Activated naive CD8-positive, alpha-beta T cell treated with anti-CD3 and anti-CD28 coated beads, Interleukin-2, amount 50 U/mL, for 16 hours (primary cell): ENCODE results near the gene GCHFR.

ENCODE experiments used
- DNase-seq: peaks from one replicate; pipeline ENCODE4 v3.0.0-alpha.2; 2020; ENCODE audit warnings: low read depth, low spot score

The GCHFR gene

DNA sequence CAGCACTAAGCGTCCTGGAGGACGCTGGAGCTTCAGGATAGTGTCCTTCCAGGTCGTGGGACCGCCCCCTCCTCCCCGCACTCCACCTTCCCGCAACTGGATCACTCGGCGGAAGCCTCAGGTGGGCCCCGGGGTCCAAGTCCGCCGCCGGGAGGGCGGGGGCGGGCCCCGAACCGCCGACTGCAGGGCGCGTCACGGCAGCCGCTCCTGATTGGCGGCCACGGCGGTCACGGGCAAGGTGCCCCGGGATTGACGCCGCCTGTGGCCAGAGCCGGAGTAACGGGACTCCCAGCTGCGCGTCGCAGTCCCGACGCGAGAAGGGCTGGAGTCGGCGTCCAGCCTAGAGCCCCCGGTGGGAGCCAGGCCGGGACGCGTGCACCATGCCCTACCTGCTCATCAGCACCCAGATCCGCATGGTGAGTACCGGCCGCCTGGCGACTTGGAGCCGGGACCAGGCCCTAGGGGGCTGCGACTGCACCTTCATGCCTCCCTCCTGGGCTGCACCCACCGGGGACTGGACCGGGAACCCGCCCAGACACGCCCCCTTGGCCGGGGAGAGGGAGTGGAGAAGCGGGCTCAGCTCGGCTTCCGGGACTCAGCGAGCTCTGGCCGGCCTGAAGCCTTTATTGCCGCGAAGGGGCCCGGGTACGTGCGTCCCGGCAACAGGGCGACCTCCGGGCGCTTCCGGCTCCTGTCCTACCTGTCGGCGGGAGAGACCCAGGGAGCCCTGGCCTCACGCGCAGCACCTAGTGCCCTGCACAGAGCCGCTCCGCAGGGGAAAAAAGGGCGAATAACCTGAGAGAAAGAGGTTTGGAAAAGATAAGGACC, at the start of gene GCHFR:
Gene GCHFR (plus strand): TSS at position 268 of the 828 bp plus-strand sequence. CDS start 113 bp downstream, at position 381.
- DNase-seq = no peak

DNA sequence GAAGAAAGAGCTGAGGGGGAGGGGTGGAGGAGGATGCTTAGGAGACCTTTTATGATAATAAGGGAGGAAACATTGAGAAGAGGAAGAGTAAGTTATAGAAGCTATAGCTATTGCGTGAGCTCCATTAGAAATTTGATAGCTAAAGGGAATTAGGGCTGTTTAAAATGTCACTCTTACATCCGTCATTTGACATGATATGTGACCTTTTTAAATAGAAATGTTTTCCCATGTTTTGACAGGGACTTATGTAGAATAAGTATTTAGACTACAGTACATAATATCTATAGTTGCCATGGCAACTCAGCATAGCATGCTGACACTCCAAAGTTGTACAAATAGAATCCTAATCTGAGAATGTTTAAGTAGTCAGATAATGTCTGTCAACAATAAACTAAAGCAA, 49.7 kb upstream of the GCHFR start:
- DNase-seq = no peak

DNA sequence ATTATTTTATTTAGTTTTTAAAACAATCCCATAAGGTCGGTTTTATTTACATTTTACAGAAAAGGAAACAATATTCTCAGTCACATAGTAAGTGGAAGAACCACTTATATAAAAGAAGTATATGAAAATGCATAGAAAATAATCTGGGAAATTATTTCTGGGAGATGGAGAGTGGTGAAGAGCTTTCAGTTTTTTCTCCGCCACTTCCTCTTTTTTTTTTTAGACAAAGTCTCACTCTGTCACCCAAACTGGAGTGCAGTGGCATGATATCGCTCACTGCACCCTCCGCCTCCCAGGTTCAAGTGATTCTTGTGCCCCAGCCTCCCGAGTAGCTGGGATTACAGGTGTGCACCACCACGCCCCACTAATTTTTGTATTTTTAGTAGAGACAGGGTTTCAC, 47.7 kb upstream of the GCHFR start:
- no peak for DNase-seq

DNA sequence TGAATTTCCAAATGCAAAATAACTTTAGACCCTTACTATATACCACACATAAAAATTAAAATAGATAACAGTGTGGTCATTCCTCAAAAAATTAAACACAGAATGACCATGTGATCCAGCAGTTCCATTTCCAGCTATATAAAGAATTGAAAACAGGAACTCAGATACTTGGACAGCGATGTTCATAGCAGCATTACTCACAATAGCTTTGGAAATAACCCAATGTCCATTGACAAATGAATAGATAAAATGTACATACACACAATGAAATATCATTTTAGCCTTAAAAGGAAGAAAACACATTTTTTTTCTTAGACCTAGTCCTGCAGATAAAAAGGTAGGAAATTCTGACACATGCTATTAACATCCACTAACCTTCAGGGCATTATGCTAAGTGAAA, 42.2 kb upstream of the GCHFR start:
- DNase-seq = no peak

GRCh38 chr15:40722354-40722753, 41.5 kb upstream of the GCHFR start:
- no peak for DNase-seq

GRCh38 chr15:40722934-40723333, 40.9 kb upstream of the GCHFR start:
- DNase-seq = no peak

DNA sequence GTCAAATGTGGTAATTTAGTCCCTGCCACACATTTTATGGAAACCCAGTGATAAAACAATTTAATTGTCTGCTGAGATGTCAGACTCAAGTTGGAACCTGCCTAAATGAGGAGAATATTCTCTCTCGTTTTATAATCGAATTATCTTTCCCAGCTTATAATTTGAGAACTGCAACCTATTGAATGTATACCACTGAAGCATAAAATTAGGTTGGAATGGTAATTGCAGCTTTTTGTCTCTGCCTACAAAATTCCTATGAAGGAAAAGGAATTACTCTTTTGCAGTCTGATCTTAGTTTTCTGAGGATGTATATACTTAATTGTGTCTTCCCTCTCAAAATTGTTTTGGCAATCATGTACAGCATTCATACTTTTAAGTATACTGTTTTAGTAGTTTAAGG, 39.9 kb upstream of the GCHFR start:
- no peak for DNase-seq

- DNase-seq = no peak
These were observed 32.8 kb upstream of the GCHFR start for GRCh38 chr15:40731034-40731433.

DNA sequence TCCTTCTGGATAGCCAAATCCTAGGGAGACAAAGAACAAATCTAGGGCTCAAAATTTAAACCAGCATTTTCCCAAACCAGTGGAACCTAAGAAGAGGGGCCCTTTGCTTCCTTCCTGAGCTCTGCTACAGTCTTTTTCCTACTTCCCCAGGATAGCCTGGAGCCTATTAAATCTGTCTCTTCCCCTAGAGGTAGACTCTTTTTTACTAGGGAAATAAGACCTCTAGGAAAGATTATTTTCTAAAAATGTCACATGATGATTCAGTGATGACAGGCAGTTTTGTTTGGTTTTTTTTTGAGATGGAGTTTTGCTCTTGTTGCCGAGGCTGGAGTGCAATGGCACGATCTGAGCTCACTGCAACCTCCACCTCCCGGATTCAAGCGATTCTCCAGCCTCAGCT, 27.3 kb upstream of the GCHFR start:
- no peak for DNase-seq

GRCh38 chr15:40737048-40737447, 26.8 kb upstream of the GCHFR start:
- DNase-seq = no peak

GRCh38 chr15:40739047-40739446, 24.8 kb upstream of the GCHFR start:
- no peak for DNase-seq

- DNase-seq = no peak
These were observed 24.0 kb upstream of the GCHFR start for GRCh38 chr15:40739854-40740253.

GRCh38 chr15:40743485-40743901, 20.4 kb upstream of the GCHFR start:
- no peak for DNase-seq

- no peak for DNase-seq
These were observed 19.7 kb upstream of the GCHFR start for GRCh38 chr15:40743921-40744814.

DNA sequence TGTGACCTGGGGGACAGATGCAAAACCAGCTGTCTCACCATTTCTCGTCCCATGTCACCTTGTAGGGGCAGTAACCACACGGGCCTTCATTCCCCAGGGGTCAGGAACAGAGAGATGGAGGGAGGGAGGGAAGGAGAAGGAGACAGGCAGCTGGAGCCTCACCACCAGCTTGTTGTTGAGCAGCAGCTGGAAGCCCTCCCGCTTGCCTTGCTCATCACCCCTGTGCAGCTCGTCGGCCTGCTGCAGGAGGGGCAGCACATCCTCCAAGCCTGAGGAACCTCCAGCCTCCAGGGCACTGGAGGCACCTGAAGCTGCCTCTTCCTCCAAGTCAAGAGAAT, 19.1 kb upstream of the GCHFR start:
- DNase-seq = no peak

GRCh38 chr15:40746916-40747418, 16.9 kb upstream of the GCHFR start:
- DNase-seq = no peak

DNA sequence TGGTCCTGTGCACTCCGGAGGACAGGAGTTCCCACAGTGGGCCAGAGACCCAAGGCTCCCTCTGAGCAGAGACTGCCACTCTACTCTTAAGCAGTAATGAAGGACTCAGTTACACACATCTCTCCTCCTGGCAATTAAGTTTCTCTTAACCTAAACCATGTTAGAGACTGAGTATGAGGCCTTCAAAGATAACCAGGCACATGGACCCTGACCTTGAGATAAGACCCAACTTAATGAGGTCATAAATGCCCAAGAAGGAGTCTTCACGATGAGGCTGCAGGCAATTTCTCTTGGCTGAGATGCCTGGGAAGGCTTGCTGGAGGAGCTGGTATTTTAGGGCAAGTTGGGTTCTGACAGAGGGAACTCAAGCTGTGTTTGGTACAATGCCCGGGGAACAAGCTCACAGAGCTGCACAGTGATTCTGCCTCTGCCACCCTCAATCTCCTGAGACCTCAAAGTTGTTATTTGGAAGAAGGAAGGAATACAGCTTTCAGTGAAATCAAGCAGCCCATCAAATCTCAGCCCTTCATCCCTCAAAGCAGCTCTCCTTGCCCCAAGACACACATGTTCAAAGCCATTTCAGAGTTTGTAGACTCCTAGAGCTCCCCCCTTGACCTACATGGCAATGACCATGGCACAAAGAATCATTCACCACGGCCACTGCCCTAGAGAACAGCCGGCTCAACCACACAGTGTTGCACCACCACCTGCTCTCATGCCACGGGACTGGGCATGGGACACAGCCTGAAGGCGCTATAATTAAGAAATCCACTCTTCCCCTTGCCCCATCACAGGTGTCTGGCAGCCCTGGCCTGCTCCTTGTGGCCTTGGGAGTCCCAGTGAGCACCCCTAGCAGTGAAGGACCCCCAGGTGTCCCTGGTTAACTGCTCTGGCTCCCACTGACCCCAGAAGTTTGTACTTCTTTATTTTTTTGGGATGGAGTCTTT, 15.9 kb upstream of the GCHFR start:
- DNase-seq = no peak

- no peak for DNase-seq
These were observed 14.7 kb upstream of the GCHFR start for GRCh38 chr15:40749151-40749630.

DNA sequence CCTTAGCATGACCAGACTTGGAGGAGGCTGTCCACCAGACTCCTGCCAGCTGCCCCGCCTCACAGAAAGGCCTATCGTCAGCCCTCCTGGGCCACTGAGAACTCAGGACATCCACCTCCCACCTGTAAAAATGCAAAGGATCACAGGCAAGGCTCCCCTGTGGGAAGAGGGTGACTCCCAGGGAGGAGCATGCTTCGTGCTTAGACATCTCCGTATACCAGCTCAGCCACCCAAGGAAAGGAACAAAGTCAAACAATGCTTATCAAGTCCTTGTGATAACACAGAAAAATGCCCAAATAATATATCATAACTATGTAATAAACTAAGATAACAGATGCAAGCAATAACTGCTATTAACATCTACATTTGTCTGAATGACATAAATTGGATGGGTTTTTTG, 13.0 kb upstream of the GCHFR start:
- no peak for DNase-seq

GRCh38 chr15:40751745-40752144, 12.1 kb upstream of the GCHFR start:
- DNase-seq = no peak

DNA sequence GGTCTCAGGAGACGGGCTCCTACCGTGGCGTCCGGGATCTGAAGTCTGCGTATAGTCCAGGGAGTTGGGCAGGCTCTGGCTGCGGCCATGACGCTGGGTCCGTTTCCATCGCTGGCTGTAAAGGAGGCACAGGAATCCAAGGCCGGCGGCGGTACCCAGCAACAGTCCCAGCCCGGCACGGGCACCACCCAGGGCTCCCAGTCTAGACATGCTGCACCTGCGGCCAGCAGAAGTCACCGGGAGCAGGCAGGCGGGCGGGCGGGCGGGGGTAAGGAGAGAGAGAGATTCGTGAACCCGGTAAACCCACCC, 9.3 kb upstream of the GCHFR start:
- DNase-seq = no peak
